Sigmoid colon (tissue), 7 donors: Measurements from ENCODE around the gene SRR. TPM values are rescaled to one million over a fixed set of nuclear protein-coding genes. Genes with fewer than 3 reads are reported as not detected.

Source experiments
- DNase-seq: peaks from one replicate; pipeline ENCODE4 v3.0.0-alpha.2; 2019
- H3K27ac ChIP-seq, 4 donors: fragments of 200-600 bp; sonication (generic); one replicate each; pipeline ENCODE4 v1.5.1; 2016 to 2019; ENCODE audit warnings: mild to moderate bottlenecking in 1 of 4
- H3K27me3 ChIP-seq, 3 donors: fragments of 200-600 bp; sonication (generic); one replicate each; pipeline ENCODE4 v1.5.1; 2019; ENCODE audit warnings: mild to moderate bottlenecking in 1 of 3
- H3K36me3 ChIP-seq, 4 donors: fragments of 200-600 bp; sonication (generic); one replicate each; pipeline ENCODE4 v1.5.1; 2016 to 2019
- H3K4me1 ChIP-seq, 4 donors: fragments of 200-600 bp; sonication (generic); one replicate each; pipeline ENCODE4 v1.5.1; 2017 to 2019
- H3K4me3 ChIP-seq, 4 donors: fragments of 200-600 bp; sonication (generic); one replicate each; pipeline ENCODE4 v1.5.1; 2017 to 2019; ENCODE audit warnings: mild to moderate bottlenecking in 2 of 4, moderate library complexity in 1 of 4
- H3K9me3 ChIP-seq, 4 donors: fragments of 200-600 bp in 3 of 4; sonication (generic) in 3 of 4; one replicate each; pipeline versions ENCODE4 v1.5.1 to v1.6.1; 2013 to 2019
- CTCF ChIP-seq, 4 experiments: fragments of 450-650 bp in 3 of 4; fragments of 200-600 bp in 1 of 4; IDR thresholded peaks; one replicate each; pipeline ENCODE4 v1.5.1; 2016 to 2019; ENCODE audit warnings: antibody characterized with exemption in 4 of 4, mild to moderate bottlenecking in 3 of 4, moderate library complexity in 2 of 4
- EP300 ChIP-seq, 4 donors: sonication (generic); formaldehyde crosslinking; IDR thresholded peaks; one replicate each; pipeline ENCODE4 v1.6.1; 2017; ENCODE audit warnings: antibody characterized with exemption in 4 of 4
- POLR2A ChIP-seq, 2 donors: fragments of 450-650 bp; IDR thresholded peaks; one replicate each; pipeline ENCODE4 v1.6.1; 2016; ENCODE audit warnings: antibody characterized with exemption in 2 of 2, mild to moderate bottlenecking in 2 of 2, moderate library complexity in 2 of 2
- POLR2AphosphoS5 ChIP-seq, 4 donors: sonication (generic); formaldehyde crosslinking; IDR thresholded peaks; one replicate each; pipeline ENCODE4 v1.6.1; 2017; ENCODE audit warnings: antibody characterized with exemption in 4 of 4
- WGBS, 2 donors: extraction: QIAGEN DNeasy Blood & Tissue Kit; methylation state at CpG; one replicate each; pipeline ENCODE4 v1.1.7; 2013; 5-methylcytosine and 5-hydroxymethylcytosine counted together
- intact Hi-C: fragments of 100-400 bp; cut with DNase I; formaldehyde crosslinking; loops from one replicate; pipeline ENCODE4 v1.15.1; 2023
- polyA plus RNA-seq, 3 donors: library from polyadenylated mRNA; stranded (reverse); fragments of 200-250 nt; gene quantifications; one replicate each; pipeline ENCODE4 v1.2.3, GENCODE V29; 2013
- total RNA-seq, 4 donors: library from RNA; depleted of rRNA; stranded (reverse); fragments of >200 nt; gene quantifications; one replicate each; pipeline ENCODE4 v1.1.0, GENCODE V29; 2016
- donor health status: healthy with polysubstance abuse.
- donor health status: Bipolar disorder and iron deficiency.
- donor health status: healthy.

The SRR gene
- total and polyA plus RNA-seq, 7 donors: 2.4 to 27.8 (median 10.0) TPM

- peaks cover 0 to 38% (median 30%) of the 10 kb centered on the region in 4 donors for H3K4me1 ChIP-seq
- H3K27ac ChIP-seq: no peak overlapping the region
- peaks cover 3 to 35% (median 5%) of the 10 kb centered on the region in 4 donors for H3K36me3 ChIP-seq
- 96 to 97% methylated on average over 14 of the region's 14 CpGs for WGBS, 2 donors
- no peak overlapping the region for H3K4me3 ChIP-seq
- intact Hi-C loops: loop anchor here (10.0 kb wide), 1 partner anchor 52 kb away; no protein-coding TSS in a partner anchor
- no peaks in the 10 kb centered on the region for H3K27me3 ChIP-seq
- no peak for TF ChIP-seq POLR2A (IDR thresholded peaks at IDR 0.05)
- TF ChIP-seq POLR2AphosphoS5 (IDR thresholded peaks at IDR 0.05): no peak
- no peak for TF ChIP-seq EP300 (IDR thresholded peaks at IDR 0.05)
- TF ChIP-seq CTCF (IDR thresholded peaks at IDR 0.05): no peak
- DNase-seq: no peak
- no peaks in the 10 kb centered on the region for H3K9me3 ChIP-seq
These were observed 59.1 kb downstream of the SRR start for GRCh38 chr17:2362881-2363280.

- intact Hi-C loops: loop anchor here (10.0 kb wide), 1 partner anchor 51 kb away; no protein-coding TSS in a partner anchor
- TF ChIP-seq EP300 (IDR thresholded peaks at IDR 0.05): no peak
- Histone ChIP-seq H3K4me3 (no peak overlapping the region), H3K27ac (peak overlapping the region in 1 of 4 donors; percentile 1), H3K4me1 (peaks cover 0 to 42% (median 35%) of the 10 kb centered on the region in 4 donors), H3K36me3 (peaks cover 3 to 35% (median 5%) of the 10 kb centered on the region in 4 donors), H3K27me3 (no peaks in the 10 kb centered on the region), H3K9me3 (no peaks in the 10 kb centered on the region)
- WGBS, 2 donors: 96 to 97% methylated on average over 21 of the region's 21 CpGs
- DNase-seq: no peak
These were observed 59.6 kb downstream of the SRR start for GRCh38 chr17:2363318-2363717.

GRCh38 chr17:2363851-2364762 lies 60.4 kb downstream of the SRR start:
- intact Hi-C loops: loop anchor here (10.0 kb wide), 1 partner anchor 51 kb away; no protein-coding TSS in a partner anchor

GRCh38 chr17:2364763-2365116 lies 61.0 kb downstream of the SRR start:
- 91% methylated on average over 12 of the region's 12 CpGs for WGBS, 2 donors
- Histone ChIP-seq H3K36me3 (peaks cover 3 to 35% (median 5%) of the 10 kb centered on the region in 4 donors), H3K27ac (no peak overlapping the region), H3K4me1 (peaks cover 0 to 41% (median 33%) of the 10 kb centered on the region in 4 donors), H3K27me3 (no peaks in the 10 kb centered on the region), H3K9me3 (no peaks in the 10 kb centered on the region), H3K4me3 (no peak overlapping the region)
- no peak for TF ChIP-seq POLR2AphosphoS5 (IDR thresholded peaks at IDR 0.05)
- no peak for TF ChIP-seq POLR2A (IDR thresholded peaks at IDR 0.05)
- TF ChIP-seq EP300 (IDR thresholded peaks at IDR 0.05): no peak
- no peak for TF ChIP-seq CTCF (IDR thresholded peaks at IDR 0.05)
- DNase-seq: peak; percentile 60
- intact Hi-C loops: loop anchor here (10.0 kb wide), 1 partner anchor 50 kb away; no protein-coding TSS in a partner anchor

More at GRCh38 chr17:2363851-2364762, 60.4 kb downstream of the SRR start:
- DNase-seq: peak; percentile 70
- peaks cover 3 to 35% (median 5%) of the 10 kb centered on the region in 4 donors for H3K36me3 ChIP-seq
- H3K27me3 ChIP-seq: no peaks in the 10 kb centered on the region
- peak overlapping the region in 2 of 4 donors; percentile 1 to 32 for H3K27ac ChIP-seq
- H3K9me3 ChIP-seq: no peaks in the 10 kb centered on the region
- 88 to 89% methylated on average over 26 of the region's 26 CpGs for WGBS, 2 donors
- no peak overlapping the region for H3K4me3 ChIP-seq
- TF ChIP-seq POLR2A (IDR thresholded peaks at IDR 0.05) (no peak), EP300 (IDR thresholded peaks at IDR 0.05) (no peak), POLR2AphosphoS5 (IDR thresholded peaks at IDR 0.05) (no peak), CTCF (IDR thresholded peaks at IDR 0.05) (no peak)
- peaks cover 0 to 41% (median 35%) of the 10 kb centered on the region in 4 donors for H3K4me1 ChIP-seq

GRCh38 chr17:2365132-2365531 lies 61.4 kb downstream of the SRR start:
- Histone ChIP-seq H3K4me3 (no peak overlapping the region), H3K27ac (no peak overlapping the region), H3K36me3 (peaks cover 3 to 35% (median 5%) of the 10 kb centered on the region in 4 donors), H3K9me3 (no peaks in the 10 kb centered on the region), H3K27me3 (no peaks in the 10 kb centered on the region), H3K4me1 (peaks cover 0 to 41% (median 34%) of the 10 kb centered on the region in 4 donors)
- TF ChIP-seq EP300 (IDR thresholded peaks at IDR 0.05) (no peak), POLR2AphosphoS5 (IDR thresholded peaks at IDR 0.05) (no peak), CTCF (IDR thresholded peaks at IDR 0.05) (no peak), POLR2A (IDR thresholded peaks at IDR 0.05) (no peak)
- WGBS, 2 donors: 94 to 95% methylated on average over 20 of the region's 20 CpGs
- intact Hi-C loops: loop anchor here (10.0 kb wide), 1 partner anchor 50 kb away; no protein-coding TSS in a partner anchor
- DNase-seq: peak; percentile 58
